ENCODE data around the gene POU2AF1.

- TF ChIP-seq CTCF (IDR thresholded peaks at IDR 0.05; ENCODE audit: poor library complexity, severe bottlenecking), result no peak
- TF ChIP-seq REST (IDR thresholded peaks at IDR 0.05; ENCODE audit: borderline replicate concordance), result no peak
- no peak for TF ChIP-seq EP300 (conservative IDR thresholded peaks at IDR 0.05; ENCODE audit: poor library complexity, severe bottlenecking)
- no peak for TF ChIP-seq TAF1 (IDR thresholded peaks at IDR 0.05; ENCODE audit: low read depth)
- TF ChIP-seq RAD21 (conservative IDR thresholded peaks at IDR 0.05), result no peak
- TF ChIP-seq EZH2 (IDR thresholded peaks at IDR 0.05; ENCODE audit: borderline replicate concordance, insufficient read depth, low read length, poor library complexity, severe bottlenecking), result no peak
- no peak for TF ChIP-seq POLR2AphosphoS5 (IDR thresholded peaks at IDR 0.05)
- TF ChIP-seq MXI1 (conservative IDR thresholded peaks at IDR 0.05; ENCODE audit: poor library complexity, severe bottlenecking), result no peak
These were observed 20.8 kb downstream of the POU2AF1 start for GRCh38 chr11:111358038-111359001.
